T-cell (primary cell): ENCODE results near the gene FGF2. TPM values are rescaled to one million over a fixed set of nuclear protein-coding genes. Genes with fewer than 3 reads are reported as not detected.

Experiments used
- ATAC-seq, 4 experiments: fragments of 200-7000 bp in 3 of 4; fragments of 150-1000 bp in 1 of 4; cut with Tn5 transposase; replicated peaks in 1 of 4; 1 replicate in 3 of 4; 2 replicates in 1 of 4; pipeline ENCODE4 v1.10.0; 2021; ENCODE audit warnings: moderate library complexity in 3 of 4, mild to moderate bottlenecking in 2 of 4, moderate number of reproducible peaks in 1 of 4
- CTCF ChIA-PET, 2 donors: fragments of 300-600 bp; sonication (Branson Sonifier 250); formaldehyde crosslinking; loops; one replicate each; lab custom pipeline; 2022; ENCODE audit warnings: antibody characterized with exemption in 2 of 2; lab: Charles Lee
- POLR2A ChIA-PET, 2 donors: fragments of 300-600 bp; sonication (Branson Sonifier 250); formaldehyde crosslinking; loops; one replicate each; lab custom pipeline; 2022; ENCODE audit warnings: antibody characterized with exemption in 2 of 2; lab: Charles Lee
- DNase-seq, 35 experiments: peaks; one replicate each; pipeline versions ENCODE4 v3.0.0 to v3.0.0-alpha.2; 2013 to 2023
- H3K27ac ChIP-seq: one replicate; pipeline ENCODE4 v1.5.1; 2013; ENCODE audit warnings: low read length
- H3K27me3 ChIP-seq, 2 experiments: replicated peaks in 1 of 2; 1 replicate in 1 of 2; 2 replicates in 1 of 2; pipeline versions ENCODE4 v1.6.1 to v1.7.0; 2013; ENCODE audit warnings: low read length in 1 of 2, mixed read lengths in 1 of 2; ENCODE audit not compliant: control insufficient read depth in 2 of 2, insufficient read depth in 2 of 2; ENCODE audit errors: extremely low read depth in 1 of 2
- H3K36me3 ChIP-seq, 2 donors: 1 replicate in 1 of 2; 2 replicates in 1 of 2; pipeline versions ENCODE4 v1.6.1 to v1.7.0; 2013; ENCODE audit warnings: low read length in 1 of 2; ENCODE audit not compliant: control insufficient read depth in 2 of 2, insufficient read depth in 1 of 2; ENCODE audit errors: extremely low read depth in 1 of 2
- H3K4me1 ChIP-seq, 2 experiments: 1 replicate in 1 of 2; 2 replicates in 1 of 2; pipeline versions ENCODE4 v1.6.1 to v1.7.0; 2013; ENCODE audit warnings: low read length in 2 of 2, mixed read lengths in 1 of 2; ENCODE audit not compliant: insufficient read depth in 2 of 2, control insufficient read depth in 1 of 2; ENCODE audit errors: extremely low read depth in 1 of 2
- H3K4me3 ChIP-seq, 2 donors: 1 replicate in 1 of 2; 2 replicates in 1 of 2; pipeline versions ENCODE4 v1.5.1 to v1.7.0; 2013; ENCODE audit warnings: mild to moderate bottlenecking in 2 of 2, low read length in 1 of 2, moderate library complexity in 1 of 2; ENCODE audit not compliant: control insufficient read depth in 1 of 2; ENCODE audit errors: extremely low read depth in 1 of 2
- H3K9me3 ChIP-seq: 2 replicates; pipeline ENCODE4 v1.7.0; 2013
- H3K27ac Mint-ChIP-seq, 2 donors: one replicate each; pipeline ENCODE4 v1.8.0; 2020 to 2021; ENCODE audit warnings: mild to moderate bottlenecking in 2 of 2, mixed read lengths in 2 of 2
- H3K27me3 Mint-ChIP-seq, 2 donors: one replicate each; pipeline ENCODE4 v1.8.0; 2021 to 2022; ENCODE audit warnings: mixed read lengths in 2 of 2
- H3K36me3 Mint-ChIP-seq: one replicate; pipeline ENCODE4 v1.8.0; 2021; ENCODE audit warnings: mixed read lengths
- H3K4me1 Mint-ChIP-seq, 3 donors: one replicate each; pipeline ENCODE4 v1.8.0; 2020 to 2022; ENCODE audit warnings: mixed read lengths in 3 of 3, mild to moderate bottlenecking in 1 of 3
- H3K4me3 Mint-ChIP-seq, 3 donors: one replicate each; pipeline ENCODE4 v1.8.0; 2020 to 2022; ENCODE audit warnings: mild to moderate bottlenecking in 3 of 3, mixed read lengths in 3 of 3, moderate library complexity in 3 of 3
- H3K9me3 Mint-ChIP-seq, 3 donors: one replicate each; pipeline ENCODE4 v1.8.0; 2020 to 2022; ENCODE audit warnings: mixed read lengths in 3 of 3
- WGBS: methylation state at CpG from one replicate; pipeline ENCODE4 v1.1.5; 2013; ENCODE audit warnings: missing lambda C conversion rate; ENCODE audit not compliant: insufficient coverage; 5-methylcytosine and 5-hydroxymethylcytosine counted together
- total RNA-seq, 35 experiments: library from RNA in 6 of 35; stranded (reverse) in 6 of 35; fragments of 120-200 nt in 1 of 35; gene quantifications; one replicate each; pipeline versions ENCODE4 v1.2.1 to v1.2.4 and lab custom pipeline; 2013 to 2026

Gene FGF2
- total RNA-seq, 5 donors from 2014 or later (not counting 1 experiment from before 2014, with no cell fraction given): 0.13 to 0.23 (median 0.20) TPM; not detected in 2

DNA sequence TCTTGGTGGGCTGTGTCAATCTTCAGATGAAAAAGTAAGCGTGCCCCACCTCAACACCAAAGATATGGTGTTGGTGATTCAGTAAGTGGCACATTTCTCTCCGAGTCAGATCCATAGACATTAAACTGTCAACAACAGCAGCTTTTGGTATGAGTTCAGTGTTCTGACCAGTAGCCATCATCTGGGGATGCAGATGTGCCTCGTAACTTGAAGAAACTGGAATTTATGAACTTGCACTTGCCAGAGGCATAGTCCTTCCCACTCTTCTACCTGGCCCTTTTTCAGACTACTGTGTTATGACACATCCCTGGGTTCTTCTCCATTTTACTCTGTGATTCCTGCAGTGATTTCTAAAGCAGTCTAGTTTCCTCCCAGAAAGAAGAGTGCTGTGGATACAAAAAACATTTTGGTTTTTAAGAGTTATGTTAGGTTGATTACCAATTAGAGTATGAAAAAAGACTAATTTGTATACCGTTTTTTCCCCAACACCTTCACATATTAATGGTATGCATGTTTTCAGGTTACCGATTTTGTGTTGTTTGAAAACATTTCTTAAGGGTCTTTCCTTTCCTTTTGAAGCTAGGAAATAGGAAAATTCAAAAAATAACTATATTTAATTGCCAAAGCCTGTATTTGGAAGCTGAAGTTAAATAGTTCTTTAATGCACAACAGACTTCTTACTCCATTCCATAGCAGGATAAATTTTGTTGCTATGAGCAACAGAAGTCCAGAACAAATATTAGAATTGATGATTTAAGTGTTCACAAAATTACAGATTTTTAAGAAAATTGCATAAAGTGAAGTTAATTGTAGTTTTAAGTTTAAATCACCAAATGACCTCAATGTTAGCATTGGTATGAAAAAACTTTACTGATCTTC lies 56.5 kb downstream of the FGF2 start:
- H3K4me1 Mint-ChIP-seq: no peaks in the 10 kb centered on the region
- H3K9me3 ChIP-seq: no peaks in the 10 kb centered on the region
- H3K27me3 ChIP-seq: no peaks in the 10 kb centered on the region
- ChIA-PET POLR2A (interaction anchor here in 1 of 2 donors (0.6 kb wide), 1 partner anchor 33 kb away, joined by 5 read pairs; no protein-coding TSS in a partner anchor), CTCF (no interaction called here)
- WGBS: 40% methylated on average over 1 of the region's 5 CpGs
- no peaks in the 10 kb centered on the region for H3K36me3 ChIP-seq
- H3K4me1 ChIP-seq: no peaks in the 10 kb centered on the region
- H3K9me3 Mint-ChIP-seq: peaks cover 5 to 11% (median 9%) of the 10 kb centered on the region in 3 donors
- H3K27ac Mint-ChIP-seq: no peak overlapping the region
- ATAC-seq (no peak), DNase-seq (no peak)
- H3K4me3 Mint-ChIP-seq: no peak overlapping the region
- H3K4me3 ChIP-seq: no peak overlapping the region
- no peak overlapping the region for H3K27ac ChIP-seq
- H3K36me3 Mint-ChIP-seq: peaks cover 6% of the 10 kb centered on the region
- peaks cover 4 to 7% of the 10 kb centered on the region in 2 donors for H3K27me3 Mint-ChIP-seq

- Mint-ChIP-seq H3K36me3 (peaks cover 6% of the 10 kb centered on the region), H3K4me3 (no peak overlapping the region), H3K27ac (no peak overlapping the region), H3K27me3 (peaks cover 0 to 5% of the 10 kb centered on the region in 2 donors), H3K9me3 (peaks cover 4 to 11% (median 6%) of the 10 kb centered on the region in 3 donors), H3K4me1 (no peaks in the 10 kb centered on the region)
- H3K36me3 ChIP-seq: no peaks in the 10 kb centered on the region
- H3K4me1 ChIP-seq: no peaks in the 10 kb centered on the region
- POLR2A ChIA-PET: no interaction called here
- H3K9me3 ChIP-seq: no peaks in the 10 kb centered on the region
- no CpG with 5 or more reads among the region's 1 CpG for WGBS
- H3K27me3 ChIP-seq: no peaks in the 10 kb centered on the region
- CTCF ChIA-PET: interaction anchor here in 1 of 2 donors (1.2 kb wide), 1 partner anchor 19 kb away, joined by 9 read pairs; no protein-coding TSS in a partner anchor
- no peak overlapping the region for H3K4me3 ChIP-seq
- no peak for DNase-seq
- ATAC-seq: no peak
- no peak overlapping the region for H3K27ac ChIP-seq
These were observed 57.9 kb downstream of the FGF2 start for GRCh38 chr4:122884499-122884898.

GRCh38 chr4:122889726-122890125 lies 63.1 kb downstream of the FGF2 start:
- no peak for DNase-seq
- no peaks in the 10 kb centered on the region for H3K9me3 Mint-ChIP-seq
- H3K36me3 ChIP-seq: no peaks in the 10 kb centered on the region
- H3K9me3 ChIP-seq: no peaks in the 10 kb centered on the region
- POLR2A ChIA-PET: interaction anchor here in 1 of 2 donors (0.6 kb wide), 1 partner anchor 153 kb away, joined by 4 read pairs; no protein-coding TSS in a partner anchor
- no peaks in the 10 kb centered on the region for H3K4me1 Mint-ChIP-seq
- H3K27ac Mint-ChIP-seq: no peak overlapping the region
- no peak overlapping the region for H3K4me3 ChIP-seq
- no peak overlapping the region for H3K27ac ChIP-seq
- H3K4me3 Mint-ChIP-seq: no peak overlapping the region
- peaks cover 9% of the 10 kb centered on the region for H3K36me3 Mint-ChIP-seq
- WGBS: no CpG with 5 or more reads among the region's 1 CpG
- no peaks in the 10 kb centered on the region for H3K27me3 Mint-ChIP-seq
- H3K27me3 ChIP-seq: no peaks in the 10 kb centered on the region
- no peak for ATAC-seq
- CTCF ChIA-PET: interaction anchor here in 1 of 2 donors (1.5 kb wide), 1 partner anchor 30 kb away, joined by 3 read pairs; no protein-coding TSS in a partner anchor
- H3K4me1 ChIP-seq: no peaks in the 10 kb centered on the region

DNA sequence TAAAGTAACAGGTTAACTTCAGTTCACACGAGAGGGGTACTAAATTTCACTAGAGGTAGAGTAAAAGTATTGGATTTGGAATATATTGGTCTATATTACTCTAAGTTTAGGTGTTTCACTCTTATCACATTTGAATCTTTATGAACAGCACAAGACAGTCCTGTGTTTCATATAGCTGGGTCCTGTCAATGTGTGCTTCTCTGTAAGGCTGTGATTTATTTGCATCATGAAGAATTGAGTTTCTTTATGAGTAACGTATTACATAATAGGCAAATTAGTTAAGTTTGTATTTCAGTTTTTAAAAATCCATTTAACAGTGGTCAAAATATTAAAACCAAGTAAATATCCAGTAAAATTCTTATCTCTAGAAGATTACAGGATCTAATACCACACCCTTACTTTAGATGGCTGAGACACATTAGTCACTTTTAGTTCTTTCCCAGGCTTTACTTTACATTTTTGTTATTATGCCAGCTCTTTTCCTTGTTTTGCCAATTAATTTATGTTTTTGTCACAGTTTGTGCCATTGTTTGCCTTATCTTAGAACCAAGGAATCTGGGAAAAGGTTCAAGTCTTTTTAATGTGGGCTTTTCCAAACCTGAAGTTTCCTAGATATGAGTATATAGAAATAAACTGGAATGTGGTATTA lies 63.6 kb downstream of the FGF2 start:
- Mint-ChIP-seq H3K4me1 (no peaks in the 10 kb centered on the region), H3K9me3 (no peaks in the 10 kb centered on the region), H3K36me3 (peaks cover 9% of the 10 kb centered on the region), H3K4me3 (no peak overlapping the region), H3K27me3 (no peaks in the 10 kb centered on the region), H3K27ac (no peak overlapping the region)
- no CpG with 5 or more reads among the region's 2 CpGs for WGBS
- DNase-seq (no peak), ATAC-seq (no peak)
- H3K27me3 ChIP-seq: no peaks in the 10 kb centered on the region
- no peaks in the 10 kb centered on the region for H3K9me3 ChIP-seq
- H3K27ac ChIP-seq: no peak overlapping the region
- CTCF ChIA-PET: interaction anchor here in 1 of 2 donors (1.5 kb wide), 1 partner anchor 30 kb away, joined by 3 read pairs; no protein-coding TSS in a partner anchor
- H3K36me3 ChIP-seq: no peaks in the 10 kb centered on the region
- no peak overlapping the region for H3K4me3 ChIP-seq
- POLR2A ChIA-PET: interaction anchor here (0.6 kb wide), 2 partner anchors 154 to 308 kb away, joined by 4 to 6 read pairs; no protein-coding TSS in a partner anchor
- H3K4me1 ChIP-seq: no peaks in the 10 kb centered on the region

DNA sequence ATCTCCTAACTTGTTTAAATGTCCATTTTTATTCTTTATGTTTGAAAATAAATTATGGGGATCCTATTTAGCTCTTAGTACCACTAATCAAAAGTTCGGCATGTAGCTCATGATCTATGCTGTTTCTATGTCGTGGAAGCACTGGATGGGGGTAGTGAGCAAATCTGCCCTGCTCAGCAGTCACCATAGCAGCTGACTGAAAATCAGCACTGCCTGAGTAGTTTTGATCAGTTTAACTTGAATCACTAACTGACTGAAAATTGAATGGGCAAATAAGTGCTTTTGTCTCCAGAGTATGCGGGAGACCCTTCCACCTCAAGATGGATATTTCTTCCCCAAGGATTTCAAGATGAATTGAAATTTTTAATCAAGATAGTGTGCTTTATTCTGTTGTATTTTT lies 68.2 kb downstream of the FGF2 start:
- POLR2A ChIA-PET: no interaction called here
- H3K4me3 Mint-ChIP-seq: no peak overlapping the region
- peaks cover 9% of the 10 kb centered on the region for H3K36me3 Mint-ChIP-seq
- no peaks in the 10 kb centered on the region for H3K4me1 ChIP-seq
- CTCF ChIA-PET: interaction anchor here in 1 of 2 donors (0.6 kb wide), 1 partner anchor 20 kb away, joined by 3 read pairs; no protein-coding TSS in a partner anchor
- H3K9me3 Mint-ChIP-seq: no peaks in the 10 kb centered on the region
- no peaks in the 10 kb centered on the region for H3K27me3 ChIP-seq
- no peak for ATAC-seq
- WGBS: 100% methylated on average over 2 of the region's 3 CpGs
- no peak for DNase-seq
- H3K27ac Mint-ChIP-seq: no peak overlapping the region
- no peaks in the 10 kb centered on the region for H3K9me3 ChIP-seq
- H3K4me3 ChIP-seq: no peak overlapping the region
- no peaks in the 10 kb centered on the region for H3K4me1 Mint-ChIP-seq
- H3K27ac ChIP-seq: no peak overlapping the region
- no peaks in the 10 kb centered on the region for H3K36me3 ChIP-seq
- H3K27me3 Mint-ChIP-seq: no peaks in the 10 kb centered on the region

DNA sequence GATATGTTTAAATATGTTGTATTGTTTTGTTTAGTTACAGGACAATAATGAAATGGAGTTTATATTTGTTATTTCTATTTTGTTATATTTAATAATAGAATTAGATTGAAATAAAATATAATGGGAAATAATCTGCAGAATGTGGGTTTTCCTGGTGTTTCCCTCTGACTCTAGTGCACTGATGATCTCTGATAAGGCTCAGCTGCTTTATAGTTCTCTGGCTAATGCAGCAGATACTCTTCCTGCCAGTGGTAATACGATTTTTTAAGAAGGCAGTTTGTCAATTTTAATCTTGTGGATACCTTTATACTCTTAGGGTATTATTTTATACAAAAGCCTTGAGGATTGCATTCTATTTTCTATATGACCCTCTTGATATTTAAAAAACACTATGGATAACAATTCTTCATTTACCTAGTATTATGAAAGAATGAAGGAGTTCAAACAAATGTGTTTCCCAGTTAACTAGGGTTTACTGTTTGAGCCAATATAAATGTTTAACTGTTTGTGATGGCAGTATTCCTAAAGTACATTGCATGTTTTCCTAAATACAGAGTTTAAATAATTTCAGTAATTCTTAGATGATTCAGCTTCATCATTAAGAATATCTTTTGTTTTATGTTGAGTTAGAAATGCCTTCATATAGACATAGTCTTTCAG lies 68.8 kb downstream of the FGF2 start:
- Histone ChIP-seq H3K4me3 (no peak overlapping the region), H3K36me3 (no peaks in the 10 kb centered on the region), H3K9me3 (no peaks in the 10 kb centered on the region), H3K4me1 (no peaks in the 10 kb centered on the region), H3K27me3 (no peaks in the 10 kb centered on the region), H3K27ac (no peak overlapping the region)
- Mint-ChIP-seq H3K27ac (no peak overlapping the region), H3K4me3 (no peak overlapping the region), H3K36me3 (peaks cover 12% of the 10 kb centered on the region), H3K27me3 (no peaks in the 10 kb centered on the region), H3K9me3 (no peaks in the 10 kb centered on the region), H3K4me1 (no peaks in the 10 kb centered on the region)
- no CpG with 5 or more reads among the region's 1 CpG for WGBS
- ATAC-seq (no peak), DNase-seq (no peak)
- POLR2A ChIA-PET: no interaction called here
- CTCF ChIA-PET: interaction anchor here in 1 of 2 donors (0.7 kb wide), 1 partner anchor 116 kb away, joined by 3 read pairs; no protein-coding TSS in a partner anchor
